ENCODE results near the gene NRG2. TPM values are rescaled to one million over a fixed set of nuclear protein-coding genes. Genes with fewer than 3 reads are reported as not detected.
A peak's percentile ranks its signal among the peaks of the same experiment; 100 is the strongest.

Gene NRG2
- total RNA-seq, 1 experiment from 2014 or later, result 0.59 TPM

DNA sequence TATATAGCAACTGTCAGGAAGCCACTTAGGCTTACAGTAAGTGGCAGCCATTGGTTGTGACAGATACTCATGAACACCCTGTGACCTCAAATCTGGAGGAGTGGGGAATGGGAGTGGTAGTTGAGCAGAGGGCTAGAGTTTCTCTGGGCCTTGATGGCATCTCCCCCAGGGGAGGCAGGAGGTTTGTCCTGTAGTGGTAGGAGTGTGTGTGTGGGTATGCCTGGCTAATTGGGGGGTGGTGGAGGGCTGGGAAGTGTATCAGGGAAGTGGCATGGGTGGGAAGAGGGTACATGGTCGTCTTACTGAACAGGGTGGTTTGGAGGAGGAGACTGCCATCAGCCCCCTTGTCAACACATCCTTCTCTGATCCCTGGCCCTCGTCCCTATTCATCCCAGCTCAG, 176.0 kb downstream of the NRG2 start:
- no TSS peak for BruUV-seq (replicated peaks)
- Mint-ChIP-seq H3K36me3 (ENCODE audit: insufficient read depth, unreplicated experiment) (no peaks in the 10 kb centered on the region), H3K9me3 (ENCODE audit: unreplicated experiment) (no peaks in the 10 kb centered on the region), H3K27ac (ENCODE audit: unreplicated experiment) (no peak overlapping the region), H3K27me3 (ENCODE audit: insufficient read depth, unreplicated experiment) (peaks cover 12% of the 10 kb centered on the region), H3K4me1 (ENCODE audit: low read depth, unreplicated experiment) (no peaks in the 10 kb centered on the region), H3K4me3 (ENCODE audit: unreplicated experiment) (no peak overlapping the region)
- no peaks in the 10 kb centered on the region for H3K9me3 ChIP-seq
- ChIA-PET CTCF (interaction anchor here (0.5 to 1.9 kb wide), 2 partner anchors 102 to 1512 kb away, joined by 3 to 4 read pairs; no protein-coding TSS in a partner anchor), POLR2A (no interaction called here)
- H3K4me3 ChIP-seq (ENCODE audit: low read depth, low read length), result no peak overlapping the region
- H3K36me3 ChIP-seq (ENCODE audit: control insufficient read depth, insufficient read depth, low read length), result no peaks in the 10 kb centered on the region
- TF ChIP-seq, protein P1, sequence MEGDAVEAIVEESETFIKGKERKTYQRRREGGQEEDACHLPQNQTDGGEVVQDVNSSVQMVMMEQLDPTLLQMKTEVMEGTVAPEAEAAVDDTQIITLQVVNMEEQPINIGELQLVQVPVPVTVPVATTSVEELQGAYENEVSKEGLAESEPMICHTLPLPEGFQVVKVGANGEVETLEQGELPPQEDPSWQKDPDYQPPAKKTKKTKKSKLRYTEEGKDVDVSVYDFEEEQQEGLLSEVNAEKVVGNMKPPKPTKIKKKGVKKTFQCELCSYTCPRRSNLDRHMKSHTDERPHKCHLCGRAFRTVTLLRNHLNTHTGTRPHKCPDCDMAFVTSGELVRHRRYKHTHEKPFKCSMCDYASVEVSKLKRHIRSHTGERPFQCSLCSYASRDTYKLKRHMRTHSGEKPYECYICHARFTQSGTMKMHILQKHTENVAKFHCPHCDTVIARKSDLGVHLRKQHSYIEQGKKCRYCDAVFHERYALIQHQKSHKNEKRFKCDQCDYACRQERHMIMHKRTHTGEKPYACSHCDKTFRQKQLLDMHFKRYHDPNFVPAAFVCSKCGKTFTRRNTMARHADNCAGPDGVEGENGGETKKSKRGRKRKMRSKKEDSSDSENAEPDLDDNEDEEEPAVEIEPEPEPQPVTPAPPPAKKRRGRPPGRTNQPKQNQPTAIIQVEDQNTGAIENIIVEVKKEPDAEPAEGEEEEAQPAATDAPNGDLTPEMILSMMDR (IDR thresholded peaks at IDR 0.05; ENCODE audit: insufficient read depth in 1 of 2, low read depth in 1 of 2, low read length in 1 of 2, severe bottlenecking in 1 of 2, unreplicated experiment in 1 of 2), result no peak
- H3K27me3 ChIP-seq (replicated peaks; ENCODE audit: control insufficient read depth, insufficient read depth, low read length), result no peaks in the 10 kb centered on the region; the same call in 1 of the 2 replicates
- no peak for DNase-seq
- no peaks in the 10 kb centered on the region for H3K4me1 ChIP-seq
- intact Hi-C loops (cut with micrococcal nuclease; ENCODE audit: unreplicated experiment), result loop anchor here (10.0 kb wide), 1 partner anchor 288 kb away; no protein-coding TSS in a partner anchor

DNA sequence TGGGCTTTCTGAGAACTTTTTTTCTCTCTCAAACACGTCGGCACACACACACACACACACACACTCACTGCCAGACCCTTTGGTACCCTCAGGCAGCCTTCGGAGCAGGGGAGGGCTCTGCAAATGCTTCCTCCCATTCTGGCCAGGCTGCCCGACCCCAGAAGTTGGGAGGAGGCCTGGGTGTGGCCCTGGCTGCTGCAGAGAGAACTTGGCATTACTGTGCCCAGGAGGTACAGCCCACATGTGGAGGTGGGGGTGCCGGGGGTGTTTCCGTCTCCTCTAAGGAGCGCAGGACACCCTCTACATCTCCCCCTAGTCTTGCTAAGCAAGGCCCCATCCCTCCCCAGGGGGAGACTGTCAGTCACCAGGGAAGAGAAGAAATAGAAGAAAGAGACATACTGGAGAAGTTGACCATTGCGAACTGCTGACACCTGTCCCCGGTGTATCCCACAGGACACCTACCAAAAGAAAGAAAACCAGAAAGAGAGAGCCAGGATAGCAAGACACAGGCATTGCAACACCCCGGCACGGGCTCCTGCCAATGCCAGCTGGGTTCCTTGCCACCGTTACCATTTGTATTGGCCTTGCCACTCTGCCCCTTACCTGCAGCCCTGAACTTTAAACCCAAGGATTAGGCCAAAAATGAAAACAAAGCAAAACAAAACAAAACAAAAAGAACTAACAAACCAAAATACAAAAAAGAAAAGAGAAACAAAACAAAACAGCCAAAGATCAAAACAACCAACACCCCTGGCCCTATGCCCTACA, 178.2 kb downstream of the NRG2 start:
- Histone ChIP-seq H3K9me3 (no peaks in the 10 kb centered on the region), H3K36me3 (ENCODE audit: control insufficient read depth, insufficient read depth, low read length) (no peaks in the 10 kb centered on the region), H3K4me1 (no peaks in the 10 kb centered on the region), H3K4me3 (ENCODE audit: low read depth, low read length) (no peak overlapping the region), H3K27me3 (replicated peaks; ENCODE audit: control insufficient read depth, insufficient read depth, low read length) (no peaks in the 10 kb centered on the region; the same call in none of the 2 replicates)
- H3K27me3 Mint-ChIP-seq (ENCODE audit: insufficient read depth, unreplicated experiment), result peaks cover 14% of the 10 kb centered on the region
- H3K27ac Mint-ChIP-seq (ENCODE audit: unreplicated experiment), result no peak overlapping the region
- ChIA-PET POLR2A (no interaction called here), CTCF (interaction anchor here (0.6 kb wide), 2 partner anchors 41 to 97 kb away, joined by 3 to 5 read pairs; no protein-coding TSS in a partner anchor)
- no peak for DNase-seq
- BruUV-seq (replicated peaks), result no TSS peak
- H3K36me3 Mint-ChIP-seq (ENCODE audit: insufficient read depth, unreplicated experiment), result no peaks in the 10 kb centered on the region
- intact Hi-C loops (cut with micrococcal nuclease; ENCODE audit: unreplicated experiment), result loop anchor here (1.0 to 10.0 kb wide), 2 partner anchors 78 to 290 kb away; no protein-coding TSS in a partner anchor
- no peaks in the 10 kb centered on the region for H3K4me1 Mint-ChIP-seq (ENCODE audit: low read depth, unreplicated experiment)
- TF ChIP-seq, protein P1 (IDR thresholded peaks at IDR 0.05; ENCODE audit: insufficient read depth in 1 of 2, low read depth in 1 of 2, low read length in 1 of 2, severe bottlenecking in 1 of 2, unreplicated experiment in 1 of 2), result no peak
- H3K4me3 Mint-ChIP-seq (ENCODE audit: unreplicated experiment), result no peak overlapping the region
- no peaks in the 10 kb centered on the region for H3K9me3 Mint-ChIP-seq (ENCODE audit: unreplicated experiment)

DNA sequence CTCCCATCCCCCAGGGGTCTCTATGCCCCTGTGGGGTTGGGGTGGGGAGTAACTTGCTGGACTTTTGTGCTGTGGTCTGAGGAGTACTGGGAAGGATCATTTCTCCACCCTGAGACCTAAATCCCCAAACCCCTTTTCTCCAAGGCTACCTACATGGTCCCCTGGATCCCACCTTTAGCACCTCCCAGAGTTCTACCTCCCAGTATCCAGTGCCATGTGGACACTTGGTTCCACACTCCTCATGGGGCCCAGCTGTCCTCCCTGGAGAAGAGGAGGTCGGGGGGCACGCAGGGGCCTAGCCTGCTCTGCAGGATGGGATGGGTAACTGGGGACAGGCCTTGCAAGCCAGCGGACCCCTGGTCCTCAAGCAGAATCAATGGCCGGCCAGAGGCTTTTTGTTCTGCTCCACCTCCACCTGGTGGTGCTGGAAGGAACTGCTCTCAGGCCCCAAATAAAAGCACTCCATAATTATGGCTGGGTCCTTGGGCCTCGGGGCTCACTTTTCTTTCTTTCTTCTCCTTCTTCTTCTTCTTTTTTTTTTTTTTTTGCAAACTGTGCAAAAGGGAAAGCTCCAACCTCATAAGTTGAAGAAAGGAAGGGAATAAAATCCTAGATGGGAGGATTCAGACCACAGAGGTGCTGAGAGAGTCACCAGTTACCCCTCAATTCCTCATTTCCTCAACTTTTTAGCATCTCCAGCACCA, 179.1 kb downstream of the NRG2 start:
- H3K36me3 Mint-ChIP-seq (ENCODE audit: insufficient read depth, unreplicated experiment), result no peaks in the 10 kb centered on the region

More for the DNA sequence above, 179.1 kb downstream of the NRG2 start:
- Mint-ChIP-seq H3K27ac (ENCODE audit: unreplicated experiment) (no peak overlapping the region), H3K27me3 (ENCODE audit: insufficient read depth, unreplicated experiment) (peaks cover 16% of the 10 kb centered on the region), H3K4me3 (ENCODE audit: unreplicated experiment) (no peak overlapping the region), H3K4me1 (ENCODE audit: low read depth, unreplicated experiment) (no peaks in the 10 kb centered on the region), H3K9me3 (ENCODE audit: unreplicated experiment) (no peaks in the 10 kb centered on the region)
- BruUV-seq (replicated peaks), result no TSS peak
- no peak overlapping the region for H3K4me3 ChIP-seq (ENCODE audit: low read depth, low read length)
- H3K9me3 ChIP-seq, result no peaks in the 10 kb centered on the region
- DNase-seq, result peak; percentile 61 to 76
- ChIA-PET POLR2A (no interaction called here), CTCF (interaction anchor here (0.6 to 1.1 kb wide), 3 partner anchors 40 to 97 kb away, joined by 3 to 11 read pairs (median 5); no protein-coding TSS in a partner anchor)
- H3K4me1 ChIP-seq, result no peaks in the 10 kb centered on the region
- no peaks in the 10 kb centered on the region; the same call in none of the 2 replicates for H3K27me3 ChIP-seq (replicated peaks; ENCODE audit: control insufficient read depth, insufficient read depth, low read length)
- TF ChIP-seq, protein P1 (IDR thresholded peaks at IDR 0.05; ENCODE audit: insufficient read depth in 1 of 2, low read depth in 1 of 2, low read length in 1 of 2, severe bottlenecking in 1 of 2, unreplicated experiment in 1 of 2), result peak; percentile 82 to 88
- intact Hi-C loops (cut with micrococcal nuclease; ENCODE audit: unreplicated experiment), result loop anchor here (1.0 to 10.0 kb wide), 2 partner anchors 77 to 291 kb away; no protein-coding TSS in a partner anchor
- H3K36me3 ChIP-seq (ENCODE audit: control insufficient read depth, insufficient read depth, low read length), result no peaks in the 10 kb centered on the region

Data from Caco-2 (cell line).